Measurements from ENCODE around the gene IFNL3.
"Not testable (repeated sequence)": the region's sequence is repeated elsewhere in the genome, so short reads cannot be mapped to it uniquely, and the experiment has no call there.

IFNL3 gene

GRCh38 chr19:39253374-39254149 lies 8.8 kb upstream of the IFNL3 start:
- no peak for DNase-seq (ENCODE audit: low spot score)

- no peak for DNase-seq (ENCODE audit: low spot score)
Measured at GRCh38 chr19:39252458-39252857, 7.7 kb upstream of the IFNL3 start.

DNA sequence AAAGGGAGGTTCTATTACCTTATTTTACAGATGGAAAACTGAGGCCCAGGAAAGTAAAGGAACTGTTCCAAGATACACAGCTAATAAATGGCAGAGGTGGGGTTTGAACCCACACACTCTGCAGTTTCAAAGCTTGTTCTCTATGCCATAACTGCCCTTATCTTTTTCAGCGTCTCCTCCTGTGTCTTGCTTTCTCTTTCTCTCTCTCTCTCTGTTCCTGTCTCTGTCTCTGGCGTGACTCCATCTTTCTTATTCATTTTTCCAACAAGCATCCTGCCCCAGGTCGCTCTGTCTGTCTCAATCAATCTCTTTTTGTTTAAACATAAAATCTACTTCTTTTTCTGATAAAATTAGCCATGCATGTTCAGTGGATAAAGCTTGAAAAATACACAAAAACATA lies 7.0 kb upstream of the IFNL3 start:
- no peak for DNase-seq (ENCODE audit: low spot score)

GRCh38 chr19:39251081-39251480 lies 6.3 kb upstream of the IFNL3 start:
- no peak for DNase-seq (ENCODE audit: low spot score)

- DNase-seq (ENCODE audit: low spot score) = no peak
Measured at GRCh38 chr19:39248806-39249205, 4.0 kb upstream of the IFNL3 start, which contains the start of gene IFNL4. Gene IFNL4, minus strand, starts transcription at chr19:39248856.

DNA sequence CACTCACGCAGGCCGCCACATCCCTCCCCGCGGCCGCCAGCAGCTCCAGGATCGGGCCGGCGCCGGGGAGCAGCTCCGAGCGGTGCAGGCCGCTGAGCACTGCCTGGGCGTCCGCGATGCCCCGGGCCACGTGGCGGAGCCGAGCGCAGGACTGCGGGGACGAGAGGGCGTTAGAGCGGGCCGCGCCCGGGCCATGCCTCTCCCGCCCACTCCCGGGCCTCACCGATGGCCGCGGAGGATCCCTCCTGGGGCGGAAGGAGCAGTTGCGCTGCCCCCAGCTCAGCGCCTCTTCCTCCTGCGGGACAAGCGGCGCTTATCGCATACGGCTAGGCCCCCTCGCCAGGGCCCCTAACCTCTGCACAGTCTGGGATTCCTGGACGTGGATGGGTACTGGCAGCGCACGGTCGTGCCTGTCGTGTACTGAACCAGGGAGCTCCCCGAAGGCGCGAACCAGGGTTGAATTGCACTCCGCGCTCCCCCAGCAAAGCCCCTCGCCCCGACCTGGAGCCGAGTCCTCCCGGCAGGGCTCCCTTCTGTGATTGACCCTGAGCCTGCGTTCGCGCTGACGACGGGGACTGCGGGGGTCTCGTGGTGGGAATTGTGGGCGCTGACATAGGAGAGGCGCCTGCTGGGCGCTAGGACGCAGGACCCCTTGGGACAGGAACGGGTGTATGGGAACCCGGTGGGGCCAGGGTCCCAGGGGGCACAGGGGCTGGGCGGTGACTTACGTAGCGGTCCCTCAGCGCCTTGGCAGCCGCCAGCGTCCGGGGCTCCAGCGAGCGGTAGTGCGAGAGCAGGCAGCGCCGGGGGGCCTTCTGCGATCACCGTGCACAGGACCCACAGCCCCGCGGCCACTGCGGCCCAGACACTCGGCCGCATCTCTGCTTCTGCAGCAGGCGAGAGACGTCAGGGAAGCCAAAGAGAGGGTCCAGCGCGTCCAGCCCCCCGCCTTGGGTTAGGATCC lies 3.2 kb upstream of the IFNL3 start:
- DNase-seq (ENCODE audit: low spot score) = no peak

- DNase-seq (ENCODE audit: low spot score) = no peak
Measured at GRCh38 chr19:39246951-39247669, 2.3 kb upstream of the IFNL3 start.

DNA sequence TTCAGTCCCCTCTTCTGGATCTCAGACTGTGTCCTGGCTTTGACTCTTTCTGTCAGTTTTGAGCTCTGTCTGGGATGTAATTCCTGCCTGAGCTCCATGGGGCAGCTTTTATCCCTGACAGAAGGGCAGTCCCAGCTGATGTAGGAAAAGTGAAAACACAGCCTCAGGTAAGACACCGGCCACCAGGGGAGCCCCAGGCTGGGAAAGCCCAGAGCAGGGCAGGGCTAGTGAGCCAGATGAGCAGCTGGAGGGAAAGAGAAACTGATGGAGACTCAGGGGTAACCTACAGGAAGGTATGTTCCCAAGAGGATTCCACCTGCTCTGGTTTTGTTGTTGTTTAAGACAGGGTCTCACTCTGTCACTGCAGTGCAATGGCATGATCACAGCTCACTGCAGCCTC lies 360 bp upstream of the IFNL3 start:
- DNase-seq (ENCODE audit: low spot score) = not testable (repeated sequence)

DNA sequence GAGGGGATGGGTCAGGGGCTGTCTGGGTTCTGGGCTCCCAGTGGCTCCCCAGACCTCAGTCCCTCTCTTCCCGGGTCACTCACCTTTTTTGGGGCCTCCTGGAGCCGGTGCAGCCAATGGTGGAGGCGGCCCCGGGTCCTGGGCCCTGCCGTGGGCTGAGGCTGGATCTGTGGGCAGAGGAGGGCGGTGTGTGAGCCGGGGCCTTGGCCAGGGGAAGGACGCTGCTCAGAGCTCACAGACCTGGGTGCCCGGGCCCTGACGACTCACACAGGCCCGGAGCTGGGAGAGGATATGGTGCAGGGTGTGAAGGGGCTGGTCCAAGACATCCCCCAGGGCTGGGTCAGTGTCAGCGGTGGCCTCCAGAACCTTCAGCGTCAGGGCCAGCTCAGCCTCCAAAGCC lies 1.1 kb downstream of the IFNL3 start:
- DNase-seq (ENCODE audit: low spot score) = not testable (repeated sequence)

GRCh38 chr19:39240421-39240820 lies 4.4 kb downstream of the IFNL3 start:
- DNase-seq (ENCODE audit: low spot score) = no peak

DNA sequence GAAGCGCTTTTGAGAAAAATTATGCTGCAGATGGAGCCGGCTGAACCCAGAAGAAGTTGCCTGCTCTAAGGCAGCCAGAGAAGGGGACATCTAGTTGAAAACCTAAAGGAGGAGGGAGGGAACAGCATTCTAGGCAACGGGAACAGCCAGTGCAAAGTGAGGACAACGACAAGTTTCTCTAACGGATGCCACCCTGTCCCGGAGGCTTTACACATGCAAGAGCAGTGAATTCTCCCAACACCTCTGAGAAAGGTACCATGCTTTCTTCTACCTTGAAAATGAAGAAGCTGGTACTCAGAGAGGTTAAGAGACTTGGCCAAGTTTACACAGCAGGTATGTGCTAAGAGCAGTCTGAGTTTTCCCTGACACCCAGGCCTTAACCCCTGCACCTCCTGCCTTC lies 5.9 kb downstream of the IFNL3 start:
- no peak for DNase-seq (ENCODE audit: low spot score)

GRCh38 chr19:39238209-39238608 lies 6.6 kb downstream of the IFNL3 start:
- DNase-seq (ENCODE audit: low spot score) = no peak

GRCh38 chr19:39237200-39238184 lies 7.3 kb downstream of the IFNL3 start:
- no peak for DNase-seq (ENCODE audit: low spot score)

- DNase-seq (ENCODE audit: low spot score) = no peak
Measured at GRCh38 chr19:39236527-39236926, 8.3 kb downstream of the IFNL3 start.

DNA sequence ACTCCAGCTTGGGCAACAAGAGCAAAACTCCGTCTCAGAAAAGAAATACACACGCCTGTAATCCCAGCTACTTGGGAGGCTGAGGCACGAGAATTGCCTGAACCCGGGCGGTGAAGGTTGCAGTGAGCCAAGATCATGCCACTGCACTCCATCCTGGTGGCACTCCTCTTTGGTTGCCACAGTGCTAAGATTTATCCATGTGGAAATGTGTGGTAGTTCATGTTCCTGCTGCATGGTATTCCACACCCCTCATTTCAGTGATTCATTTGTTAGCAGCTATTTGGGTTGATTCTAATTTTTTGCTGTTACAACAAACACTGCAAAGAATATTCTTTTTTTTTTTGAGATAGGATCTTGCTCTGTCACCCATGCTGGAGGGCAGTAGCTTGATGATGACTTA lies 12.1 kb downstream of the IFNL3 start:
- no peak for DNase-seq (ENCODE audit: low spot score)

DNA sequence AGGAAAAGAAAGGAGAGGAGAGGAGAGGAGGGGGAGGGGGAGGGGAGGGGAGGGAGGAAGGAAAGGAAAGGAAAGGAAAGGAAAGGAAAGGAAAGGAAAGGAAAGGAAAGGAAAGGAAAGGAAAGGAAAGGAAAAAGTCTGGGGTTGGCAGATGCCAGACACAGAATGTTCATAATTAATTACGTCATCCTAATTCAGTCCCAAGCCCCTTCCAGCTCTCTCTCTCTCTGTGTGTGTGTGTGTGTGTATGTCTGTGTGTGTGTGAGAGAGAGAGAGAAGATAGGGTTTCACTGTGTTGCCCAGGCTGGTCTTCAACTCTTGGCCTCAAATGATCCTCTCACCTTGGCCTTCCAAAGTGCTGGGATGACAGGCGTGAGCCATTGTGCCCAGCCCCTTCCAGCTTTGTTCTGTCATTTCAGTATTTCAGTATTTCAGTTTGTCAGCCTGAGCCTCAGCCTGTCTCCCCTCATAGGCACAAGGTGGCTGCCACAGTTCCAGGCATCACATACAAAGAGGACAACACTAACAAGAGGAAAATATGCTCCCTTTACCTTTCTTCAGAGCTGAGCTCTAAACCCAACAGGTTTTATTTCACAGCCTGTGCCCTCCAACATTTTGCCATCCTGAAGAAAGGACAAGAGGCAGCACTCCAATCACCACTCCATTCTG lies 14.6 kb downstream of the IFNL3 start:
- no peak for DNase-seq (ENCODE audit: low spot score)

DNA sequence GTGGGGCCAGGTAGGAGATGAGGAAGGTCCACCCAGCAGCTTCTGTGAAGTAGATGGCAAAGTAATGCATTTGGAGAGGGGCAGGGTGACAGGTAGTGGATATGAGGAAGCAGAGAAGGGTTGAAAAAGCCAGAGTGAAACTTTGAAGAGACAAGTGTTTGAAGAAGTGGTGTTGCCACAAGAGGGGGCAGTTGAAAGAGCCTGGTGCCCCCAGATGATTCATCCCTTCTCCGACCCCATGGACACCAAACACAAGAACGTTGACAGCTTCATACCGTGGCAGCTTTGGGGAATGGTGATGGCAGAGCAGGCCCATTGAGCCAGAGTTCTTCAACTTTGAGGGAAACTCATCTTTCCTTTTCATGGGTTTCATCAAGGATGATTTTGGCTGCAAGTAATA lies 19.9 kb downstream of the IFNL3 start:
- no peak for DNase-seq (ENCODE audit: low spot score)

DNA sequence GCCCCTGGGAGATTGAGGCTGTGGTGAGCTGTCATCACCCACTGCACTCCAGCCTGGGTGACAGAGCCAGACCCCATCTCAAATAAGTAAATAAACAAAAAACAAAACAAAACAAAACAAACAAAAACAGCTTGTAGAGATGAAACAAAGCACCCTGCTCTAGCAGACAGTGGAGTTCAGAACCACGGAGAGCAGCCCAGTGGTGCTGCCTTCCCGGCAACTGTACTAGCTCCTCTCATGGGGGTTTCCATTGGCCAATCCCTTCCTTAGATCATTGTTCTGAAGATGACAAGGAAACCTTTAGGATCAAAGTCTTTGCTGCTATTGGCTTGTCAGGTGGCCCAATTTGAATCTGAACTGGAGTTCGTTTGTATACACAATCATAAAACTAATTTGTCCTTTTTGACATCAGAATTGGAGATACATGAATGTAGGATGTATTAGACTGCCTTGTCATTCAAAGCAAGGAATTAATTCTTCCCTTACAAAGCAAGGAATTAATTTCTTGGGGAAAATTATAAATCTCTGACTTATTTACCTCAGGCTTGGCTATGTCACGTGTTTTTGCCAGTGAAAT lies 21.0 kb downstream of the IFNL3 start:
- no peak for DNase-seq (ENCODE audit: low spot score)

DNA sequence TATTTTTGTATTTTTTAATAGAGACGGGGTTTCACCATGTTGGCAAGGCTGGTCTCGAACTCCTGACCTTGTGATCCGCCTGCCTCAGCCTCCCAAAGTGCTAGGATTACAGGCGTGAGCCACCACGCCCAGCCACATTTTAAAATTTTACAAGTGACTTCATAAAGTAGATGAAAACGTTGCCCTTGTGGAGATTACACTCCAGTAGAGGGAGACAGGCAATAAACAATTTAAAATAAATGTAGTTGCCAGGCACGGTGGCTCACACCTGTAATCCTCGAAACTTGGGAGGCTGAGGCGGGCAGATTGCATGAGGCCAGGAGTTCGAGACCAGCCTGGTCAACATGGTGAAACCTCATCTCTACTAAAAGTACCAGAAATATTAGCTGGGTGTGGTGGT lies 25.7 kb downstream of the IFNL3 start:
- not testable (repeated sequence) for DNase-seq (ENCODE audit: low spot score)

Measured in hepatic stellate cell (primary cell).